MM.1S (cell line): ENCODE measurements around the gene FA2H.

Experiments
- CTCF ChIP-seq: fragments of 300-600 bp; sonication (generic); IDR thresholded peaks from 2 replicates; pipeline ENCODE4 v1.5.1; 2016; ENCODE audit warnings: antibody characterized with exemption, low read length, mixed read lengths
- EZH2 ChIP-seq: fragments of 300-600 bp; sonication (generic); optimal IDR thresholded peaks from 2 replicates; pipeline ENCODE3; 2017; ENCODE audit warnings: low read depth, mild to moderate bottlenecking, antibody characterized with exemption, low read length, mixed read lengths

DNA sequence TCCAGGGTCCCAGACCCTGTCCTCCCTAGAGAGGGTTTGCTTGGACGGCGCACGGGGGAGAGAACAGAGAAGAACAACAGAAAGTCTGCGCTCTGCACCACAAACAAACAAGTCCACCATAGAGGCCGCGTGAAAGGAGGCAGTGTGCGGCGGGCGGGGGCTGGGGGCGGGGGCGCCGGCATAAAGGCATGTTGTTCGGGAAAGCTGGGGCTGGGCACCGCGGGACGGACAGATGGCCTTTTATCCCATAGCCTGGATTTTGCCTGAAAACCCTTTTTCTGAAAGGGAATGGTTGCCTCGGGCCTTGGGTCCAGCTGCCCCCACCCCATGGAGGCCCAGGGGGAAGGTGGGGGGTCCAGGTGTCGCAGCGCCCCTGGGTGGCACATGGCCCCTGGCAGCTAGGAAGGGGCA, 26.0 kb downstream of the FA2H start:
- TF ChIP-seq CTCF (no peak), EZH2 (no peak)
